Stimulated activated CD8-positive, alpha-beta memory T cell treated with anti-CD3 and anti-CD28 coated beads, Interleukin-12 subunit alpha, Interleukin-12 subunit beta, amount 100 ng/mL, for 24 hours (primary cell): Measurements from ENCODE around the gene PET100.
"Not testable (repeated sequence)": the region's sequence is repeated elsewhere in the genome, so short reads cannot be mapped to it uniquely, and the experiment has no call there.

Experiments used
- DNase-seq: peaks from one replicate; pipeline ENCODE4 v3.0.0-alpha.2; 2020; ENCODE audit errors: extremely low read depth

The PET100 gene

DNA sequence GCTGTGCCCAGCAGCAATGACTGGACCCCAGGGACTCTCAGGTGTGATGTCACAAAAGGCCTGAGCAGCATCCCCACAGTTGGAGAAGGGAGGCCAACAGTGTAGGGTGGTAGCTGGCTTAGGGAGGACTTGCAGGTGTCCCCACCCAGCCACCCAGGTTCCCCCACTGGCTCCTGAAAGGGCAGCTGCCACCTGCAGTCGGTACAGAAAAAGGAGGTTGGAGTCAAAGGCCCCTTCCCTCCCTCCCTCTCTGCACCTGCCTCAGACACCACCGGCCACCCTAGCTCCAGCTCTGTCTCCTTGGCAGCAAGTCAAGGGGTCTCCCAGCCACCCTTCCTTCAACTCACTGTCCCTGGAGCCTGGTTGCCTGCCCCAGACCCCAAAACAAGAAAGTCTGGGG lies 4.1 kb downstream of the PET100 start, which contains the start of gene PCP2:
PCP2 (minus strand) TSS at position 22 of the 400 bp plus-strand sequence. CDS start 262 bp downstream, outside the sequence.
- DNase-seq, result no peak

DNA sequence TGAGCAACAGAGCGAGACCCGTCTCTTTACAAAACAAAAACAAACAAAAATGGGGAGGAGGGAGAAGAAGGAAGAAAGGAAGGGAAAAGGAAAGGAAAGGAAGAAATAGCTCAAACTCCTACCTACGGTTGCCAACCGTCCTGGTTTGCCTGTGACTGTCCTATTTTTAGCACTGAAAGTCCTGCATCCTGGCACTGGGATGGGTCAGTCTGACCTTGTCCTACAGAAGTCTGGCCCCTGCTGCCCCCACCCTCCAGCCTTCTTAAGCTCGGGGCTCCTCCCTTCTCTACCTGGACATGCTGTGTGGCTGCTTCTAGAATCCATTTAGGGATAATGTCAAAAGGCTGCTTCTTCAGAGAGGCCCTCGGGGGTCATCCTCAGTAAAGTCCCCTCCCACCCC lies 6.1 kb downstream of the PET100 start:
- no peak for DNase-seq

DNA sequence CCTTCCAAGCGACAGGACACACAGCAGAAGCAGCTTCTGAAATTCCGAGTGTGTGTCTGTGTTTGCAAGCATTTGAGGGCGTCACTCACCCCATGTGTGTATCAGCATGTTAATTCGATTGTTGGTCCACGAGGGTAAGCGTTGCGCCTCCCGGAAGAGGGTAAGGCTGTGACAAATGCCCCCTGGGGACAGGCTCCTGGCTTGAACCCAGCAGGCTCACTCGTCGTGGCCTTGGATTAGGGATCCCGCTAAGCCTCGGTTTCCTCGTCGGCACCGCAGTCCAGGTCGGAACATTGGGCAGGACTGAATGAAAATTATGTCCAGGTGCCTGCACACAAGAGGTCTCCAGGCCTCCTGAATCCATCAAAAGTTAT lies 6.7 kb downstream of the PET100 start:
- no peak for DNase-seq

DNA sequence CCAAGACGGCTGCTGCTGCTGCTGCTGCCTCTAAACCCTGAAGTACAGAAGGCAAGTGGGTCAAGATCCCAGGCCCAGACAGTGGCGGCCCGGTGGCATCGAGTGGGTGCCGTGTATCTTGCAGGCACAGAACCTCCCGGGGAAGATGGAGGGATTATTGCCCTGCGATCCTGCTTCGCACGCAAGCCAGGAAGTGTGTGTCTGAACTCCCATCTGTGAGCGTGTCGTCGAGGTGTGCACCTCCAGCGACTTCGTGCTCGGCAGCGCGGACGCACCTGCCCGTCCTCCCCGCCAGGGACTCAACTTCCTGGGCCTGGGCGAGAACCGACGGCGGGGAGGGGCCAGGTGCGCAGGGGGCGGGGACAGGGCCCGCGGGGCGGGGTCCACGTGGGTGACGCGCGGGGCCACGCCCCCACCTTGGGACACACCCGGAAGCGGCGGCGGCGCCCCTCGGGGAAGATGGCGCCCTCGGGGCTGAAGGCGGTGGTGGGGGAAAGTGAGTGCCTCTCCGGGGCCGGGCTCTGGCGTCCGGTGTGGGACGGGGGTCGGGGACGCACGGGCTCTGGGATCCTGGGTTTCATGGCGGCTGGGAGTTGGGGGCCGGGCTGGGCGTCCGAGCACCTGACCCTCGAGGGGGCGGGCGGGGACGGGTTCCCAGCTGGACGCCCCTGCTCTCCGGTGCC lies 7.2 kb downstream of the PET100 start, which contains the start of gene STXBP2:
STXBP2 (plus strand) TSS at position 420 of the 683 bp plus-strand sequence; CDS start at position 460, 40 bp downstream.
- peak; percentile 73 for DNase-seq

DNA sequence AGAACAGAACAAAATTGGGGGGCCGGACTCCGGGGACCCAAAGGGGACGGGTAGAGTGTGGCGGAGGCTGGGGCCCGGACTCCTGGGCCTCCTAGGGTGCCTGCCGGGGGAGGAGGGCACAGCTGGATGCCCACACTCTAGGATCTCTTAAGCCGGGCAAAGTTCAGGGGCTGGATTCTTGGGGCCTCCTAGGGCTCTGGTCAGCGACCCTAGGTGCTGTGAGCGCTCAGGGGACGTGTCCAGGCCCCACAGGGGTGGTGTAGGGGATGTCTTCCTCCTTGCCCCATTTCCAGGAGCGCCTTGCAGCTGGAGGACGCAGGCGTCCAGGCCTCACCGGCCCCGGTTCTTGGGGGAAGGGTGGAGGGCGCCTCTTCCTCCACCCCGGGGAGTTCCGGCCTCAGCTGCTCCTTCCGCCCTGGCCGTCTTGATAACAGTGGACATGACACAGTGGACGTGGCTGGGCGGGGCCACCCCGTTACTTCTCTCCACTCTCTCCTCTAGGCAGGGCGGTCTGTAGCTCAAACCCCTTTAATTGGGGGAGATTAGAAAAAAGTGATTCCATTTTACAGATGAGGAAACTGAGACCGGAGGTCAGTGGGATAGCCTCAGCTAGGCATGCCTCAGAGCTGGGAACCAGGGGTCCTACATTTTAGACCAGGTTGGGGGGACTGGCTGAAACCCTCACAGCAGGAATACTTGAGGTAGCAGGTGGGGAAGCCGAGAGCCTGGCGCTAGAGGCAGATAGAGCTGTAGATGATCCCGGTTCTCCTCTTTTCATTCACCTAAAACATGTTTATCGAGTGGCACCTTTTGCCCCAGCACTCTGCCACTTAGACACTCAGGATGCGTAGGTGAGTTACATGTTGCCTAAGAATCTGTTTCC lies 8.0 kb downstream of the PET100 start:
- no peak for DNase-seq

DNA sequence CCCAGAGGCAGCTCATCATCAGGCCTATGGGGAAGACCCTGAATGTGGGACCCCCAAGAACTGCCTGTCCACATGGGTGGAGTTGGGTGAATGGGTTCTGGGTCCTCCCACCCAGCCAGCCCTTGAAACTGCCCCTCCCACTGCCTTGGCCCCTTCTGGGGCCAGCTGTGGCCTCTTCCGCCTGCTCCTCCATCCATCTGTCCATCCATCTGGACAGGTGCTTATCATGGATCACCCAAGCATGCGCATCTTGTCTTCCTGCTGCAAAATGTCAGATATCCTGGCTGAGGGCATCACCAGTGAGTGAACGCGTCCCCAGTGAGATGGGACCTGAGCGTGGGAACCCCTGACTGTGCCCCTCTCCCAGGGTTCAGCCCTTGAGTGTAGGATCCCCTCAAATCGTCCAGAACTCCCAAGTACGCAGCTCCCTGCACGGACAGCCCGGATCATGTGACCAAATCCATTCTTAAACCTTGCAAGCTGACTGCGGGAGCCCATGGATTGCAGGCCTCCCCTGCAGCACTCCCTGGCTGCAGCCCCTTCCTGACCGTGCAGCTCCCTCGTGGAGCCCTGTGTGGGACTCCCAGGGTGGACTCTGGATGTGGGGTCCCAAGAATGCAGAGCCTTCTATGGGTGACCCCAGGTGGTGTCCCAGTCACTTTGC lies 9.3 kb downstream of the PET100 start:
- no peak for DNase-seq

DNA sequence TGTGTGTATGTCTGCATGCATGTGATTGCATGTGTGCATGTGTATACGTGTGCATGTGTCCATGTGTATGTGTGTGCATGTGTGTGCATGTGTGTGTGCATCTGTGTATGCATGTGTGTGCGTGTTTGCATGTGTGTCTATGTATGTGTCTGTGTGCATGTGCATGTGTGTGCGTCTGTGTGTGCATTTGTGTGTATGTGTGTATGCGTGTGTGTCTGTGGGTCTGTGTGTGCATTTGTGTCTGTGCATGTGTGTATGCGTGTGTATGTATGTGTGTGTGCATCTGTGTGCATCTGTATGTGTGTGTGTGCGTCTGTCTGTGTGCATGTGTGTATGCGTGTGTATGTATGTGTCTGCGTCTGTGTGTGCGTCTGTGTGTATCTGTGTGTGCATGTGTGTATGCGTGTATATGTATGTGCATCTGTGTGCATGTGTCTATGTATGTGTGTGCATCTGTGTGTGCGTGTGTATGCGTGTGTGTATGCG lies 10.3 kb downstream of the PET100 start:
- no peak for DNase-seq

DNA sequence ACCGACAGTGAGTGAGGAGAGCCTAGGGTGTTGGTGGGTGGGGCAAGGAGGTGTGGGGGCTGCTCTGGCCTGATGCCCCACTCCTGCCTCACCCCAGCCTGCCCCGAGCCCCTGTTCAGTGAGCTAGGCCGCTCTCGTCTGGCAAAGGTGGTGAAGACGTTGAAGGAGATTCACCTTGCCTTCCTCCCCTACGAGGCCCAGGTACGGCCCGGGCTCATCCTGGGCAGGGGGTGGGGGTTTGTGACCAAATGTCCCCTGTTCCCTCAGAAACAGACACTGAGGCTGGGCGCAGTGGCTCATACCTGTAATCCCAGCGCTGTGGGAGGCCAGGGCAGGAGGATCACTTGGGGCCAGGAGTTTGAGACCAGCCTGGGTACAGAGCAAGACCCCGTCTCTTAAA lies 11.2 kb downstream of the PET100 start:
- DNase-seq, result no peak

DNA sequence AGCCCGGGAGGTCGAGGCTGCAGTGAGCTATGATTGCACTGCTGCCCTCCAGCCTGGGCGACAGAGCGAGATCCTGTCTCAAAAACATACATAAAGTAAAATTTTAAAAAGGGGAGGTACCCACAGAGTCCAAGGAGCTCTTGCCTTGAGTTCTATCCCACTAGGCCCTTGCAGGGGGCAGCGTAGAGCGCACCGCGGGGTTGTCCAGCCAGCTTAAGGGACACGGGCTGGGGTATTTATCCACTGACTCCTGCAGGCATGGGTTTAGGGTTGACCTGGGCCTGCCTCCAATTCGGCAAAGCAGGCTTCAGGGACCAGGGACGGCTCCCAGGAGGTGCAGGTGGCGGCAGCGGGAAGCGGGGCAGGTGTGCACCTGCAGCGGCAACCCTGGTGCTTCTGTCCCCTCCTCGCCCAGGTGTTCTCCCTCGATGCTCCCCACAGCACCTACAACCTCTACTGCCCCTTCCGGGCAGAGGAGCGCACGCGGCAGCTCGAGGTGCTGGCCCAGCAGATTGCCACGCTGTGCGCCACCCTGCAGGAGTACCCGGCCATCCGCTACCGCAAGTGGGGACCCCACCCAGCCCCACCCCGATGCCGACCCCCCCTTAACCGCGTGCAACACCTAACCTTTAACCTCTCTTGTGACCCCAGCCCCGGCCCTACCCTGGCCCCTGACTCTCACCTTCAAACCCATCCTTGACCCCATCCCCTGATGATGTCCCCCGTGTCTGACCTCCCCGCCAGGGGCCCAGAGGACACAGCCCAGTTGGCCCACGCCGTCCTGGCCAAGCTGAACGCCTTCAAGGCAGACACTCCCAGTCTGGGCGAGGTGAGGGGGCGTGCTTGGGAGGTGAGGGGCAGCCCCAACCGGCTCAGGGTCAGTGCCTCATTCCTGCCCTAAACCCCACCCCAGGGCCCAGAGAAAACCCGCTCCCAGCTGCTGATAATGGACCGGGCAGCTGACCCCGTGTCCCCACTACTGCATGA lies 12.0 kb downstream of the PET100 start:
- DNase-seq, result no peak

DNA sequence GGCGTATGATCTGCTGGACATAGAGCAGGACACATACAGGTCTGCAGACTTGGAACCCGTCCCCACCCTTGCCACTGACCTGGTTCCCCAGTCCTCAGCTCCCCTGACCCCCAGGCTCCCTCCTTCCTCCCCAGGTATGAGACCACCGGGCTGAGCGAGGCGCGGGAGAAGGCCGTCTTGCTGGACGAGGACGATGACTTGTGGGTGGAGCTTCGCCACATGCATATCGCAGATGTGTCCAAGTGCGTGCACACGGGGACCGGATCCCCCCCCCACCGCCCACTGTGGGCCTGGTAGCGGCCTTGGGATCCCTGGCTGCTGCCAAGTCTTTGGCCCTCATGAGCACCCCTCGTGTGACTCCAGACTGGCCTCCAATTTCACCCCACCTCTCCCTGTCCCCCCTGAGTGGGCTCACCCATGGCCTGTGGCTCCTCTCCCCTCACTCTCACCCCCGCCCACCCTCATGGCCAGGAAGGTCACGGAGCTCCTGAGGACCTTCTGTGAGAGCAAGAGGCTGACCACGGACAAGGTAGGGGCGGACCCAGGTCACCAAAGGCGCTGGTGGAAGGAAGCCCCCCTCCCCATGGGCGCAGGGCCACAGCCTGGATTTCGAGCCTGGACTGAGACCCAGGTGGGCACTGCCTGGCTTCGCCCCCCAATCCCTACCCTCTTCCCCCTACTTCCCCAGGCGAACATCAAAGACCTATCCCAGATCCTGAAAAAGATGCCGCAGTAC lies 12.9 kb downstream of the PET100 start:
- no peak for DNase-seq

DNA sequence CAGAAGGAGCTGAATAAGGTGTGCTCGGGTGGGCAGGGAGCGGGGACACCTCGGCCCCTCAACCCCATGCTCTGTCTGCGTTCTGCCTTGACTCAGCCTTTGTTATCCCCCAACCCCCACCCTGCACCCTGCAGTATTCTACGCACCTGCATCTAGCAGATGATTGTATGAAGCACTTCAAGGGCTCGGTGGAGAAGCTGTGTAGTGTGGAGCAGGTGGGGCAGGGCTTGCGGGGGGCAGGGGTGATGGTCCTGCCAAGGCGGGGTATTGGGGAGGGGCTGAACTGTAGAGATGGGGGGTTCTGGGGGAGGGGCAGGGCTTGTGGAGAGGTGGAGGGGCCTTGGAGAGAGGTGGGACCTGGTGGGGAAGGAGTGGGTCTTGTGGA lies 13.4 kb downstream of the PET100 start:
- DNase-seq, result no peak

DNA sequence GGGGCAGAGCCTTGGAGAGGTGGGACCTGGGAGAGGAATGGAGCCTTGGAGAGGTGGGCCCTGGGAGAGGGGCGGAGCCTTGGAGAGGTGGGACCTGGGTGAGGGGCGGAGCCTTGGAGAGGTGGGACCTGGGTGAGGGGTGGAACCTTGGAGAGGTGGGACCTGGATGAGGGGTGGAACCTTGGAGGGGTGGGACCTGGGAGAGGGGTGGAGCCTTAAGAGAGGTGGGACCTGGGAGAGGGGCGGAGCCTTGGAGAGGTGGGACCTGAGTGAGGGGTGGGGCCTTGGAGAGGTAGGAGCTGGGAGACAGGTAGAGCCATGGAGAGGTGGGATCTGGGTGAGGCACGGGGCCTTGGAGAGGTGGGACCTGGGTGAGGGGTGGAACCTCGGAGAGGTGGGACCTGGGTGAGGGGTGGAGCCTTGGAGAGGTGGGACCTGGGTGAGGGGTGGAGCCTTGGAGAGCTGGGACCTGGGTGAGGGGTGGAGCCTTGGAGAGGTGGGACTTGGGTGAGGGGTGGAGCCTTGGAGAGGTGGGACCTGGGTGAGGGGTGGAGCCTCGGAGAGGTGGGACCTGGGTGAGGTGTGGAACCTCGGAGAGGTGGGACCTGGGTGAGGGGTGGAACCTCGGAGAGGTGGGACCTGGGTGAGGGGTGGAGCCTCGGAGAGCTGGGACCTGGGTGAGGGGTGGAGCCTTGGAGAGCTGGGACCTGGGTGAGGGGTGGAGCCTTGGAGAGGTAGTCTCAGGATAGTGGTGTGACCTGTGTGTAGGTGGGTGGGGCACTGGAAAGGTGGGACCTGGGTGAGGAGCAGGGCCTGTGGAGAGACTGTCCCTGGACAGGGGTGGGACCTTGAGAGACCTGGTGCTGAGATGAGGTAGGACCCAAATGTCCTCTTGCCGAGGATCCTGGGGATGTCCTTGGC lies 14.3 kb downstream of the PET100 start:
- DNase-seq, result not testable (repeated sequence)

DNA sequence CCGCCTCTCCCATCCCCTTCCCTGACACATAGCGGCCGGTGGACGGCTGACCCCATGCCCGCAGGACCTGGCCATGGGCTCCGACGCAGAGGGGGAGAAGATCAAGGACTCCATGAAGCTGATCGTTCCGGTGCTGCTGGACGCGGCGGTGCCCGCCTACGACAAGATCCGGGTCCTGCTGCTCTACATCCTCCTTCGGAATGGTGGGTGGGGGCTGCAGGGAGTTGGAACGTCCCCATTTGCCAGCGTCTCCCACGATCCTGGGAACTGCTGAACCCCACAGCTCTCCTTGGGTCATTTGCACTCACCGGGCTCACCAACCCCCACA lies 14.9 kb downstream of the PET100 start:
- DNase-seq, result no peak

DNA sequence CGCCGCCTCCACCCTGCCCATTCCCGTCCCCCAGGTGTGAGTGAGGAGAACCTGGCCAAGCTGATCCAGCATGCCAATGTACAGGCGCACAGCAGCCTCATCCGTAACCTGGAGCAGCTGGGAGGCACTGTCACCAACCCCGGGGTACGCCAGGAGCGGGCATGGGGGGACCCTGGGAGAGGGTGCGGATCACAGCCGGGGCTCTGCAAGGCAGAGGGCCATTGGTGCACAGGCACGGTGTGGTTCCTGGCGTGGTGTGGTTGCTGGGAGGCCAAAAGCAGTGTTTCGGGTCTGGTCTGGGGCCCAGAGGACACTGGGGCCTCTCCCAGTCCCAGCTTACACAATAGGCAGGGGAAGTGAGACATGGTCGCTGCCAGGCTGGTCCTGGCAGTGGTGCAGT lies 15.6 kb downstream of the PET100 start:
- no peak for DNase-seq

DNA sequence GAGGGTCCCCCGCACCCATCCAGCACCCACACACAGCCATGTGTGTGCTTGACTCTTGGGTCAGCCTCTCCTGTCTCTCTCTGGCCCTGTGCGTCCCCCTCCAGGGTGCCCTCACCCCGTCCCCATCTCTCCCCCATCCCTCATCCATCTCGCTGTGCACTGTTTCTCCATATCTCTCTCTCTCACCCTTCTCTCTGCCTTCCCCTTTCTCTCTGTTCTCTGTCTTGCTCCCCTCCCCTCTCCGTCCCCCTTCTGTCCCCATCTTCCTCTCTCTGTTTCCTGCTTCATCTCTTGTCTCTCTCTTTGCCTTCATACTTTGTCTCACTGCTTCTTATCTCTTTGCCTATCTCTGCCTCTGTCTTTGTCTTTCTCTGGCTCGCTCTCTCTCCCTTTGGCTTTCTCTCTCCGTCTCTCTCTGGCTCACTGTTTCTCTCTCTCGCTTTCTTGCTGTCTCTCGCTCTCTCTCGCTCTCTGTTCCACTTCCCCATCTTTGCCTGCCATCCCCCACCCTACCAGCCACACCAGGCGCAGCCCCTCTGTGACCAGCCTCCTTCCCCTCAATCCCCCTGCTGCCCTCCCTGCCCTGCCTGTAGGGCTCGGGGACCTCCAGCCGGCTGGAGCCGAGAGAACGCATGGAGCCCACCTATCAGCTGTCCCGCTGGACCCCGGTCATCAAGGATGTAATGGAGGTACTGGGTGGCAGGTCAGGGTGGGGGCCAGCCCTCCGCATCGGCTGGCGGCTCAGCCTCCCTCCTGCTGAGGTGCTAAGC lies 16.2 kb downstream of the PET100 start:
- DNase-seq, result no peak

DNA sequence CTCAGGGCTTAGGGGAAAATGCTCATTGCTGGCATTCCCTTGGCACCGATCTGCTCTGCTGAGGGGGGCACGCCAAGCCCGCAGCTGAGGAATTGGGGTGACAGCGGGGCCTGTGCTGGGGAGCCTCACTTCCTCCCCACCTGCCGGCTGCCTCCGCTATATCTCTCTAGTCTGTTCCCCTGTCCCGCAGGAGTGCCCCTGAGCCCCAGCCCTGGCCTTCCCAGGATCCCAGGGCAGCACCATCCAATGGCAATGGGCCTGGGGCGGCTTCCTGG lies 16.8 kb downstream of the PET100 start:
- no peak for DNase-seq

DNA sequence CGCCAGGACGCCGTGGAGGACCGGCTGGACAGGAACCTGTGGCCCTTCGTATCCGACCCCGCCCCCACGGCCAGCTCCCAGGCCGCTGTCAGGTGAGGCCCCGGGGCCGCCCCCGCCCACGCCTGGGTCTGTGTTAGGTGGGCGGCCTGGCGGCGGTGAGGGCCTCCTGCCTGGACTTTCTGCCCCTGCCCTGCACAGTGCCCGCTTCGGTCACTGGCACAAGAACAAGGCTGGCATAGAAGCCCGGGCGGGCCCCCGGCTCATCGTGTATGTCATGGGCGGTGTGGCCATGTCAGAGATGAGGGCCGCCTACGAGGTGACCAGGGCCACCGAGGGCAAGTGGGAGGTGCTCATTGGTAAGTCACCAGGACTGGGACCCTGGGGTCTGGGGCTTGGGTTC lies 17.6 kb downstream of the PET100 start:
- no peak for DNase-seq

DNA sequence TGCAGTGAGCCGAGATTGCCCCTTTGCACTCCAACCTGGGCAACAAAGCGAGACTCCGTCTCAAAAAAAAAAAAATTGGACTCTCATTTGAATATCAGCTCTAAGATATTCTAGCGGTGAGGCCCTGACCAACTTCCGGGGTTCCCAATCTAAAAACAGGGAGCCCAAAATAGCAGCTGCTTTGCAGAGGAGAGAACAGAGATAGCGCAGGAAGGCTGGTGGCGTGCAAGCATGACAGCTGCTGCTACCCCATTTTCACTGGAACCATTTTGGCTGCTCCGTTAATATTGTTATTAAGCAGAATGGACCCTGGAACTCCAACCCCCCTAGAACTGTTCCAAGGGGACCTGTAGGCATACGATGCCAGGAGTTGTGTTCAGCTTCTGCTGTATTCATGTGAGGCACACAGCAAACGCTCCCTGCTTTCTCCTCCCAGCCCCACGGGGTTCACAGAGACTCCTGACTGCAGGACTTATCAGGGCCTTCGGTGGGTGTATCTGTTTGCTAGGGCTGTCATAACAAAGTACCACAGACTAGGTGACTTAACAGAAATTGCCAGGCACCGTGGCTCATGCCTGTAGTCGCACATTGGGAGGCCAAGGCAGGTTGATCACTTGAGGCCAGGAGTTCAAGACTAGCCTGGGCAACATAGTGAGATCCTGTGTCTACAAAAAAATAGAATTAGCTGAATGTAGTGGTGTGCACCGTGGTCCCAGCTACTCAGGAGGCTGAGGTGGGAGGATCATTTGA lies 18.8 kb downstream of the PET100 start:
- DNase-seq, result no peak
